ENCODE measurements around the gene ZSCAN23.
A peak's percentile ranks its signal among the peaks of the same experiment; 100 is the strongest.
"Not testable (repeated sequence)": the region's sequence is repeated elsewhere in the genome, so short reads cannot be mapped to it uniquely, and the experiment has no call there.

ZSCAN23 gene
- 0 to 0.23 (median 0.03) reads per million in 18 experiments for total RNA-seq

DNA sequence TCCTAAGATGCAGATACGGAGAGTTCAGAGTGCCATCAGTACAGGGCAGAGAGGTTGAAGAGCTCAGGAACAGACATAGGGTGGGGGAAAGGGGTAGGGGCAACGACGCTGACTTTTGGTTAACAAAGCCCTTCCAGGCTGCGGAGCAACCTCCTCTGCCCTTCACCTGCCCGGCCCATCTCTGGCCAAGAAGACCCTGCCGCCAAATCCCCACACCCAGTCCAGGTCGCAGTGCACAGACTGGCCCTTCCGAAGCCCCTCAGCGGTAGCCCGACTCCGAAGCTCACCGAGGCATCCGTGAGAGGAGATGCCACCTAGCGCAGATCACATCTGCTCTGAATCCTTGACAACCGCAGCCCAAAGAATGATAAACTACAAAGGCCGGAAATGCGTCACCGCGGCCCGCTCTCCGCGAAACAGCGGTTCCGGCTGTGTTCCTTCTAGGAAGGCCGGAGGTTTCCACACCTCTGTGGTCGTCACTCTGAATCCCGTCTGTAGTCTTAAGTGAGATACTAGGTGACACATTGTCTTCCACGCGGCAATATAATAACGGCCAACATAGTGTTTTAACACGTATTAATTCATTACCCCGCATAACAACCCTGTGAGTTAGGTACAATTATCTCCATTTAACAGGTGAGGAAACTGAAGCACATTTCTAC, at the start of gene ZSCAN23:
Gene ZSCAN23, minus strand, starts transcription at position 380 of the 662 bp plus-strand sequence. CDS start 7,225 bp downstream, outside the sequence.
- peak in 1 of 2 donors; percentile 24 for DNase-seq

DNA sequence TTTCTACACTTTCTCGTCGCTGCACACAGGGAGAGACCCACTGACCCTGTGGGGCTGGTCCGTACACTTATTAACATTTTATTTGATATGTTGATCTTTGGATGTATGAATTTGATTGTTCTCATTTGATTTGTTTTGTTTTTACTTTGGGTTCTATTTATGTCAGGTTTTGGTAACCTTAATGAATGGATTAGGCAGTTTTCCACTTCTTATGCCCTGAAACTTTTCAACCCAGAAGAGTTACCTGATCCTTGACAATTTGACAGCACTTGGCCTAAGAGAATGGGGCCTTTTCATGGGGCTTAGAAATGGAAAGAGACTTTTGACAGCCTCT, 48.7 kb upstream of the ZSCAN23 start:
- DNase-seq = no peak

DNA sequence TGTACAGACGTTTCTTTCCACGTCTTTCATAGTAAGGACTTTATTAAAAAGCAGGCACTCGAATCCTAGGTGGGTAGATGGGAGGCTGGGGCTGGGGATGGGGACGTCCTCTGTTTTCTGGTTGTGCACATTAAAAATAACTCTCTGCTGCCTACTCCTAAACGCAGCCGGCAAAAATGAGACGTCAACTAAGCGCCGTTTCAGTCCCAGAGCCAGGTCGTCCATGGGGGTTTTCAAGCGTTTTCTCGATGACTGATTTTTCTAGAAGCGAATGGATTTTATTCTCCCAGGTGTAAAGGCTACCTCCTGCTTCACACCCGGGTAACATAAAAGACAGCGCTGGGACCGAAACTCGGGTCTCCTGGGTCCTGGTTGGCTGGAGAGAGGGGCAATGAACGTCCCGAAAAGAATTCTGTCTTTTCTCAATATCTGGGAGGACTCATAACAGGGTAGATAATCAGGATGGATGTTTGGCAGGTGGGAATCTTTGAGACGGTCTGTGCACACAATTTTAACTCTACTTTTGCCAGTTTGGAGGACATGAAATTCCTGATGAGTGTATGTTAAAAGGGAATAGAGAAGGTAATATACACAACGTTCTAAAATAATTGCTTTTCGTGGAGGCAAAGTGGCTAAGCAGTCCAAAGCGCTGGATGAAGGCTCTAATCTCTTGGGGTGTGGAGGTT, 47.1 kb upstream of the ZSCAN23 start:
- no peak for DNase-seq

DNA sequence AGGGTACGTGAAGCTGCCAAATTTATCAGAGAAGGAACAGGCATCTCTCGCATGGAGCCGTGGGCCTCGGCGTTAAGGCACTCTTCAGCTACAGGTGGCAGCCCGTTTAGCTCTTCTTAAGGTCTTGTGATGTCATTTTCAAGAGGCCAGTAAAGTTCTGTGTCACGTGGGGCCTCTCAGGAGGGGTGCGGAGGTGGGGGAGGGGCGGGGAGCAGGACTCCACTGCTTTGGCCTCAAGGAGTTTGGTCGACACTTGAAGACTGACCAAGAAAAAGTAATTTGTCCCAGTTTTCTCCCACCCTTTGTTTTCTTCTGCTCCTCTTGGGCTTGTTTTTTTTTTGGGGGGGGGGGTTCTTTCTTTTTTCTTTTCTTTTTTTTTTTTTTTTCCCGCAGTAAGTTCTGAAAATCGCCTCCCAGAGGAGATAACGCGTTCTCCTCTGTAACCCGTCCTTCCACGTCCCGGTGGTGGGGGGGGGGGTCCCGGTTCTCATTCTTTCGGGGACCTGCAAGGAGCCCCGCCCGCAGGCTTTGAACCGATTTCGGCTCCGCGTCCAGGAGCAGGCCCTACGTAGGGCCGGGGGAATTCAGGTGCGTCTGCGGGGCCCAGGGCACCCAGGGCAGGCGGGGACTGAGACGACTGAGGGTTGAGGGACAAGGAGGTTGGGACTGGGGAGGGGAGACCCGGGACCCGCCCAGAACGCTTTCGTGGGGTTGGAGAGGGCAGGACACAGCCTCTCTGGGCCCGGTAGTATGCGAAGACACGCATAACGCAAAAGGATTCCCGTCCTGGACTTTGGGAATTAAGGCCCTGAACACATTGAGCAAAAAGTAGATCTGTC, 46.3 kb upstream of the ZSCAN23 start:
- DNase-seq = no peak

DNA sequence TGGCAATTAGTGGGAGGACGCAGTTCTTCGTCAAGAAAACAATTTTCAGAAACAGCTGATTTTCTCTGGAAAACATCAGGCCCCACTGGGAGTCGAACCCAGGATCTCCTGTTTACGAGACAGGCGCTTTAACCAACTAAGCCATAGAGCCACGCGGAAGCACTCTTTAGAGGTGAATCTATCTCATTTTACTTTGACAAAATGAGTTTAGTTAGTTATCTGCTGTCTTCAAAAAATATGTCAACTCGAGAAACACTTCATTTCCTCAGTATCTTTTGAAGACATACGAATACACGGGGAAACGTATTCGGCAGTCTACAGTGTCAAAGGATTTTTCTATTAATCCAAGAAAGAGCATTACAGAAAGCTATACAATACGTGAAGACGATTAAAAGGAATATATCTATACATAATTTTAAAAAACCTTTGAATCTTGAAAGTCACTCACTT, 45.6 kb upstream of the ZSCAN23 start:
- DNase-seq = peak in 1 of 2 donors; percentile 38

DNA sequence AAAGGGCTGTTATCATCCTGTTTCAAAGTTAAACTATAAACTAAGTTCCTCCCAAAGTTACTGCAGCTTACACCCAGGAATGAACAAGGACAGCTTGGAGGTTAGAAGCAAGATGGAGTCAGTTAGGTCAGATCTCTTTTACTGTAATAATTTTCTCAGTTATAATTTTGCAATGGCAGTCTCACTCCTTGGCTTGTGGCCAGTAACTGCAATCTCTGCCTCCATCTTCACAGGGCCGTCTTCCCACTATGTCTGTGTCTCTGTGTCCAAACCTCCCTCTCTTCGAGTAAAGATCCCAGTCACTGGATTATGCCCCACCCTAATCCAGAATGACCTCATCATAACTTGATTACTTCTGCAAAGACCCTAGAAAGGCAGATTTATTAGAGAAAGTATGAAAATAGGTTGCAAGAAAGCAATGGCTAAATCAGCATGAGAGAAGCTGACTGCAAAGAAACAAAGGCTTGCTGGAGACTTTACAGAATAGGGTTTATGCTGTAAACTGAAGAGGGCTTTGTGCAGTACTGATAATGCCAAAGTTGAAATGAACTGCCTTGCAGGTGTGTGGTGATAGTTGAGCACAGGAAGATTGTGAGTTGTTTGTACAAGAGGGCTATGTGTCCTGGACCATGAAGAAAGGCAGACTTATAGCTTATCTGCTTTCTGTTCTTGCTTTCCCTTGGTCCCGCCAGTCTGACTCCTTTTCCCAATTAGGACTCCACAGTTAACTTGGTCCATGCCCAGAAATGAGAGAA, 43.9 kb upstream of the ZSCAN23 start:
- DNase-seq = no peak

DNA sequence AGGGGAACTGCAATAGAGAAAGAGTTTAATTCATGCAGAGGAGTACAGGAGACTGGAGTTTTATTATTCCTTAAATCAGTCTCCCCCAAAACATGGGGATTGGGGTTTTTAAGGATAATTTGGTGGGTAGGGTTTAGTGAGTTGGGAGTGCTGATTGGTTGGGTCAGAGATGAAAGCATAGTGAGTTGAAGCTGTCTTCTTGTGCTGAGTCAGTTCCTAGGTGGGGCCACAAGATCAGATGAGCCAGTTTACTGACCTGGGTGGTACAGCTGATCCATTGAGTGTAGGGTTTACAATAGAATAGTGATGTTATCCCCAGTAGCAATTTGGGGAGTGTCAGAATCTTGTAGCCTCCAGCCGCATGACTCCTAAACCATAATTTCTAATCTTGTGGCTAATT, 43.2 kb upstream of the ZSCAN23 start:
- no peak for DNase-seq

DNA sequence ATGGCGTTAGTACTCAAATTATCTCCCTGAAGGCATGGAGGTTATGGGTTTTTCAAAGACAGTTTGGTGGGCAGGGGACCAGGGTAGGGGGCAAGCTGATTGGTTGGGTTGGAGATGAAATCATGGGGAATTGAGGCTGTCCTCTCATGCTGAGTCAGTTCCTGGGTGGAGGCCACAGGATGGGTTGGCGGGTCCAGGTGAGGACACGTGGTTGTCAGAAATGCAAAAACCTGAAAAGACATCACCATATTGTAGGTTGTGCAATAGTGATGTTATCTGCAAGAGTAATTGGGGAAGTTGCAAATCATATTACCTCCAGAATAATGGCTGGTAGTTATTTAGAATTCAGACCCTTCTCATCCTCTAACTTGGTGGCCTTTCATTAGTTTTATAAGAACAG, 42.2 kb upstream of the ZSCAN23 start:
- DNase-seq = no peak

DNA sequence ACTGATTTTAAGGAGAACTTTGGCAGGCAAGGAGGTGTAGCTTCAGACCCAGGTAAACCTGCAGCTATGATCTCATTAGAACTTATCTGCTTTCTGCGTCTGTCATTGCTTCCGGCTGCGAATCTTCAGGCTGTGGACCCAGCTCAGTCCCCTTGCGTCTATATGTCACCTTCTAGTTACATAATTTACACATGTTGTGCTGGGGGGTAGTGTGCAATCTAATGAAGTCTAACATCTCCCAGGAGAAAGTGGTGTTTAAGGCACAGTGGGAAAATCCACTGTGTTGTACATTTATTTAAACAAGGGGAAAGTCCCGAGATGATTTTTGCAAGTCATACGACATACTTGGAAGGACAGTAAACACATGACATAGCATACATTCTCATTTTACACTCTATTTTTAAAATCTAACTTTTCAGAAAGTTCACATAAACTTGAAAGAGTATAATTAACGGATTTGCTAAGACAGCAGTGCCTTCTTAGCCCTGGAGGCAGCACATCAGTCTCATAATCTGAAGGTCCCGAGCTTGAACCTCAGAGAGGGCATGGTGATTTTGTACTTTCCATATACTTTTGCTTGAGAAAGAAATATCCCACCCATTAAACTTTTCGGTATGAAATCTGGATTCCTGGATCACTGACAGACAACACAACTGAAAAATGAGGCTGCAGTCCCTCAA, 37.1 kb upstream of the ZSCAN23 start:
- no peak for DNase-seq

DNA sequence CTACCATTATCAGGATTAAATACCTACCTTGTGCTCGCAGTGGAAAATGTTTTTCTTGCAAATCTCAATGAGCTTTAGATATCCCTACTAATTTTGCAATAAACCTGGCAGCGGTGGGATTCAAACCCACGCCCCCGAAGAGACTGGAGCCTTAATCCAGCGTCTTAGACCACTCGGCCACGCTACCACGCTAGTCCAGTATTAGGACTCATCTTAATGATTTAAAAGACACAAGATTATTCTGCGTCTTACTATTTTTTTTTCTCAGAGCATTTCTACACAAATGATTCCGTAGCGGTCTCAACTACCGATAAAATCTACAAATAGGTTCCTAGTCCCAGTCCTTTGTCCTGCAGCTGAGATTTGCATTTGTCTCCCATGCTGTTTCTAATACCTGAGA, 35.2 kb upstream of the ZSCAN23 start:
- DNase-seq = no peak

DNA sequence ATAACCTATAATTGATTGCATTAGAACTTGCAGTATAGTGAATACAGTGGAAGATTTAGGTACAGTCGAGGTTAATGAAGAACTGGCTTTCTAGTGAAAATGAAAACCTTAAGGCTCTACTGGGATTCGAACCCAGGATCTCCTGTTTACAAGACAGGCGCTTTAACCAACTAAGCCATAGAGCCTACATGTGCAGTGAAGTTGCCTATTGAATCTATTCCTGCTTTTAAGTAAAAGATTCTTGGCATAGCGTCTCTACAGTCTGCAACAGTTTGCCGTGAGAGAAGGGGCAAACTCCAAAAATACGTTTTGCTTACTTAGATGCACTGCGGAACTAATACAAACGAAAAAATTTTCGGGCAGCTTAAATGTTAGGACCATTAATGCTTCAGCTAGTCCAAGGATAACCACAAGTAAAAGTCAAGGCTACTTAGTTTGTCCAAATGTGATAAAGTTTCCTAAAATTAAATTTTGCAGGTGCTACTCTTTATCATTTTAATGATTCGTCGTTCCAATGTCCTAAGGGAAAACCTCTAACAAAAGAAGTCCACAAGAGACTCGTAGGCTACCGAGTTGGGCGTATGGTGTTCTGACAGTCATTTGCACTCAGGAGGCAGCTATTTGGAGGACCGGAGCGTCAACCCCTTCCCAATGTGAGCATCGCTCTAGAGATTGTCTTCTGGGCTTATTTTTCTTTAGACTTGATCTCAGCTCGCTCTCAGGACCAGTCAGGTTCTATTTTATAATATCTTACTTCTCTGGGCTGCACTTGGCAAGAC, 31.3 kb upstream of the ZSCAN23 start:
- peak; percentile 13 to 36 for DNase-seq

DNA sequence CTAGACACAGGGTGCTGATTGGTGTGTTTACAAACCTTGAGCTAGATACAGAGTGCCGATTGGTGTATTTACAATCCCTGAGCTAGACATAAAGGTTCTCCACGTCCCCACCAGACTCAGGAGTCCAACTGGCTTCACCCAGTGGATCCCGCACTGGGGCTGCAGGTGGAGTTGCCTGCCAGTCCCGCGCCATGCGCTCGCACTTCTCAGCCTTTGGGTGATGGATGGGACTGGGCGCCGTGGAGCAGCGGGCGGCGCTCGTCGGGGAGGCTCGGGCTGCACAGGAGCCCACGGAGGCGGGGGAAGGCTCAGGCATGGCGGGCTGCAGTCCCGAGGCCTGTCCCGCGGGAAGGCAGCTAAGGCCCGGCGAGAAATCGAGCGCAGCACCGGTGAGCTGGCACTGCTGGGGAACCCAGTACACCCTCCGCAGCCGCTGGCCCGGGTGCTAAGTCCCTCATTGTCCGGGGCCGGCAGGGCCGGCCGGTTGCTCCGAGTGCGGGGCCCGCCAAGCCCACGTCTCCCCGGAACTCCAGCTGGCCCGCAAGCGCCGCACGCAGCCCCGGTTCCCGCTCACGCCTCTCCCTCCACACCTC, 26.0 kb upstream of the ZSCAN23 start:
- DNase-seq = not testable (repeated sequence)

DNA sequence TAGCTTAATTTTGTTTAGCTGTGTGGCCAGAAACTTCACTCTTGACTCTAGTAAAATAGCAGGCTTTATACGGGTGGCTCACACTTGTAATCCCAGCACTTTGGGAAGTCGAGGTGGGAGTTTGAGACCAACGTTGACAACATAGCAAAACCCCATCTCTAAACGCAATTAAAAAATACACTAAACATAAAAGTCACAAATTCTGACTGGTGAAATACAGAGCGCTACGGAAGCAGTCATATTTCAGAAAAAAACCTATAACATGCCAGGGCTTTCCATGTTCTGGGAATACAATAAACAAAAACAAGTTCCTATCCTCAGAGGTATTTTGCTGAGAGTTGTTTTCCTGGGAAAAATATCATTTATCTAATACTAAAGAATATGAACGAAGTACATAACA, 24.8 kb upstream of the ZSCAN23 start:
- DNase-seq = no peak

DNA sequence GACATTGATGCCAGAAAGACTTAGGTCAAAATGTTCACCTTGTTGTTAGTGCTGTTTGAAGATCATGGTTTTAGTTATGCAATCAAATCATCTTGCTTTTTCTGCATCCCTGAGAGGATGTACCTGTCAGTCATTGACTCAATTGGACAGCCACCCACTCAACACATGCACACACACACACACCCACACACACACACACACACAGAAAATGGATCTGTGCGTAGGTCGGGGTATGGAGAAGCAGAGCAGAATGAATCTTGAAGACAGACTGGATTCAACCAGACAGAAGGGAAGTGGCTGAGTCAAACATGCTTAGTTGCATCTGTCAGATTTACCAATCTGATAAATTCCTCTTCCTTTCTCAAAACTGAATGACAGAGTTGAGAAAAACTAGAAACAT, 19.1 kb upstream of the ZSCAN23 start:
- DNase-seq = peak in 1 of 2 donors; percentile 0

DNA sequence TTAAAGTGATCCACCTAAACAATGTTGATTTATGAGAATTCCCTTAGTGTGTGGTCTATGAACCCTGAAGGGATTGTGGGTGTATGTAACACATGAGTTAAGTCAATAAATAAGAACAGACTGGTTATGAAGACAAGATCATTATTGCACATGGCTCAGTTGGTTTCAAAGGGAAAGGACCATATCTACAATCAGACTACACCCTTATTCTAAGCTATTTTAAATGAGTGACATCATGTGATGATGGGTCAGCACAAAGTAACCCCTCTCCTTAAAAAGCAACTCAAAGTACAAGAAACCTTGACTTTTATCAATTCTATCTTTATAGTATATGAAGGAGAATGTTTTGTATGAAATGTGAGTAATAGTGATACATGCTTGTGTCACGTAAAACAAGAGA, 15.3 kb upstream of the ZSCAN23 start:
- no peak for DNase-seq

DNA sequence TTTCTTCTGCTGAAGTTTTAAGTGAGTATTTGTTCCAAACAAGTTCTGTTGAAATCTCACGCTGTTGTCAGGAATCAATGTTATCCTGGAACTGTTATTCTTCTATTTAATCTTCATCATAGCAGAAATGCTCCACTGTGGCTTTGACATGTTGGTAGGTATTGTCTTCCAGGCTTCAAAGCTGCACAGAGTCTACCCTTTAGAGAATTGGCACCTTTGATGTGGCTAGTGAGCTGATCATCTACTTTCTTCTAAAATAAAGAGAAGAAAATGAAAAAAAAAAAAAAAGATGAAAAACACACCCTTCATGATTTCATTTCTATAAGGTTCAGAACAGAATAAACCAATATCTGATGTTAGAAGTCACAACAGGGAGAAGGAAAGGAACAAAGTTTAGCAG, 5.8 kb upstream of the ZSCAN23 start:
- no peak for DNase-seq

DNA sequence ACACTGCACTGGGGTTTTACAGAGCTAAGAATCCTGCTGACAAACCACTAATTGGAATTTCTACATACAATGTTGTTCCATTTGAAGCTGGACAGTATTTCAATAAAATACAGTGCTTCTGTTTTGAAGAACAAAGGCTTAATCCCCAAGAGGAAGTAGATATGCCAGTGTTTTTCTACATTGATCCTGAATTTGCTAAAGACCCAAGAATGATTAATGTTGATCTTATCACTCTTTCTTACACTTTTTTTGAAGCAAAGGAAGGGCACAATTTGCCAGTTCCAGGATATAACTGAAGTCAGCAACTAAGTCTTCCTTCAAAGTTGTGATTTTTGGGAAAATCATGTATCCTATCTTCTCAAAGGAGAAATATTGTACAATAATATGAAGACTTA, 4.2 kb upstream of the ZSCAN23 start:
- not testable (repeated sequence) for DNase-seq

DNA sequence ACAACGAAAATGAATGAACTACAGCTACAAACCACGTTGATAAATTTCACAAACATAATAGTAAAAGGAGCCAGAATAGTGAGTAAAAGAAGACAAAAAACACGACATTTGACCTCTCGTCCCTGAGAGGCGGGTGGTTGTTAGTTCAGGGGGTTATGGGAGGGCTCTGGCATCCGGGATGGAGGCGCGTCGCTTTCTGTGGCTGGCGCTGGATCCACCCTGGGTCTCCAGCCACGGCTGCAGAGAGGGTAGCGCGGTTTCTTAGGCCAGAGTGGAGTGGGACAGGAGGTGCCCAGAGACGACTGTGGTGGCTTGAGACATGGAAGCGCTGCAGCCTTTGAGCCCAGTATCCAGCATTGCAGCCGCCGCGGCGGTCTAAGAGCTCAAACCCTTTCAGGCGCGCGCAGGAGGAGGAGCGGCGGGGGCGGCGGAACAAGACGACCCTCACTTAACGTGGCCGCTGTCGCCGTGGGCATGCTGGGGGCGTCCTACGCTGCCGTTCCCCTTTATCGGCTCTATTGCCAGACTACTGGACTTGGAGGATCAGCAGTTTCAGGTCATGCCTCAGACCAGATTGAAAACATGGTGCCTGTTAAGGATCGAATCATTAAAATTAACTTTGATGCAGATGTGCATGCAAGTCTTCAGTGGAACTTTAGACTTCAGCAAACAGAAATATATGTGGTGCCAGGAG, 3.7 kb upstream of the ZSCAN23 start:
- DNase-seq = no peak

DNA sequence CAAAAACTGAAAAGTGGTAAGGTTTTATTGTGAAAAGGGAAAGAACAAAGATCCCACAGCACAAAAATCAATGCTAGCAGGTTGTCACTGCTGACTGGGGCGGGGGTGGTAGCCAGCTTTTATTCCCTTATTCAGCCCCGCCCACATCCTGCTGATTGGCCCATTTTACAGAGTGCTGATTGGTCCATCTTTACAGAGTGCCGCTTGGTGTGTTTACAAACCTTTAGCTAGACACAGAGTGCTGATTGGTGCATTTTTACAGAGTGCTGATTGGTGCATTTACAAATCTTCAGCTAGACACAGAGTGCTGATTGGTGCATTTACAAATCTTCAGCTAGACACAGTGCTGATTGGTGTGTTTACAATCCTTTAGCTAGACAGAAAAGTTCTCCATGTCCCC, 1.5 kb upstream of the ZSCAN23 start:
- not testable (repeated sequence) for DNase-seq

DNA sequence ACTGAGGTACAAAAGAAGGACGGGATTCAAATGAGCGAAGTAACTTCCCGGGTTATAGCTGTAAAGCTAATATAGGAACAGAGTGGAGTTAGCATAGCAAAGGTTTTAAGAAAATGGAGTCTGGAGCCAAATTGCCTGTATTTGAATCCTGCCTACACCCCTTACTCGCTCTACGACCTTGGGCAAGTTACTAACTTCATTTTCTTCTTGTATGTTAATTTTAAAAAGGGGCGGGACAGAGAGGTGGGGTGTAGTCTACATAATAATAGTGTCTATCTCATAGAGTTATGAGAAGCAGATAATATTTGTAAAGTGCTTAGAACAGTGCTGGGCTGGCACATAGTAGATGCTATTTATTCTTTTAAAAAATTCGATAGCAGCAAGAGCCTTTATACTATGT, 705 bp downstream of the ZSCAN23 start:
- DNase-seq = no peak
